Suprapubic skin (tissue), 4 donors: ENCODE measurements around the gene MYO1E. TPM values are rescaled to one million over a fixed set of nuclear protein-coding genes. Genes with fewer than 3 reads are reported as not detected.

ENCODE experiments used
- DNase-seq, 2 donors: peaks; one replicate each; pipeline ENCODE4 v3.0.0-alpha.2; 2019; ENCODE audit warnings: low spot score in 2 of 2
- H3K27ac ChIP-seq: fragments of 200-600 bp; sonication (generic); one replicate; pipeline ENCODE4 v1.5.1; 2019
- H3K27me3 ChIP-seq: fragments of 200-600 bp; sonication (generic); one replicate; pipeline ENCODE4 v1.5.1; 2019
- H3K36me3 ChIP-seq: fragments of 200-600 bp; sonication (generic); one replicate; pipeline ENCODE4 v1.5.1; 2019
- H3K4me1 ChIP-seq: fragments of 200-600 bp; sonication (generic); one replicate; pipeline ENCODE4 v1.5.1; 2019
- H3K4me3 ChIP-seq: fragments of 200-600 bp; sonication (generic); one replicate; pipeline ENCODE4 v1.5.1; 2019; ENCODE audit warnings: mild to moderate bottlenecking
- H3K9me3 ChIP-seq: fragments of 200-600 bp; sonication (generic); one replicate; pipeline ENCODE4 v1.5.1; 2019
- EP300 ChIP-seq: sonication (generic); formaldehyde crosslinking; IDR thresholded peaks from one replicate; pipeline ENCODE4 v1.6.1; 2017; ENCODE audit warnings: antibody characterized with exemption
- POLR2A ChIP-seq, 2 donors: fragments of 450-650 bp; IDR thresholded peaks; one replicate each; pipeline ENCODE4 v1.6.1; 2017; ENCODE audit warnings: antibody characterized with exemption in 2 of 2, mild to moderate bottlenecking in 2 of 2, moderate library complexity in 2 of 2
- POLR2AphosphoS5 ChIP-seq, 3 donors: sonication (generic); formaldehyde crosslinking; IDR thresholded peaks; one replicate each; pipeline ENCODE4 v1.6.1; 2017; ENCODE audit warnings: antibody characterized with exemption in 3 of 3
- WGBS: methylation state at CpG from one replicate; pipeline ENCODE4 v1.1.5; 2018; 5-methylcytosine and 5-hydroxymethylcytosine counted together
- total RNA-seq, 4 donors: library from RNA; depleted of rRNA; stranded (reverse); fragments of >200 nt; gene quantifications; one replicate each; pipeline ENCODE4 v1.1.0, GENCODE V29; 2016
- TF ChIP-seq, protein P1 (sequence below), 2 donors: fragments of 200-600 bp in 1 of 2; fragments of 450-650 bp in 1 of 2; sonication (generic) in 1 of 2; IDR thresholded peaks; one replicate each; pipeline ENCODE4 v1.5.1; 2016 to 2019; ENCODE audit warnings: antibody characterized with exemption in 2 of 2, mild to moderate bottlenecking in 1 of 2, moderate library complexity in 1 of 2

MYO1E gene
- total RNA-seq, 4 donors from 2014 or later, result 79.7 to 171 (median 144) TPM

GRCh38 chr15:59237924-59238331 is 134.7 kb downstream of the MYO1E start:
- H3K36me3 ChIP-seq, result no peaks in the 10 kb centered on the region
- WGBS, result 87% methylated on average over 5 of the region's 5 CpGs
- no peak overlapping the region for H3K4me3 ChIP-seq
- no peak for DNase-seq
- H3K4me1 ChIP-seq, result peaks cover 5% of the 10 kb centered on the region
- H3K27me3 ChIP-seq, result no peaks in the 10 kb centered on the region
- TF ChIP-seq POLR2A (IDR thresholded peaks at IDR 0.05), result no peak
- TF ChIP-seq, protein P1, sequence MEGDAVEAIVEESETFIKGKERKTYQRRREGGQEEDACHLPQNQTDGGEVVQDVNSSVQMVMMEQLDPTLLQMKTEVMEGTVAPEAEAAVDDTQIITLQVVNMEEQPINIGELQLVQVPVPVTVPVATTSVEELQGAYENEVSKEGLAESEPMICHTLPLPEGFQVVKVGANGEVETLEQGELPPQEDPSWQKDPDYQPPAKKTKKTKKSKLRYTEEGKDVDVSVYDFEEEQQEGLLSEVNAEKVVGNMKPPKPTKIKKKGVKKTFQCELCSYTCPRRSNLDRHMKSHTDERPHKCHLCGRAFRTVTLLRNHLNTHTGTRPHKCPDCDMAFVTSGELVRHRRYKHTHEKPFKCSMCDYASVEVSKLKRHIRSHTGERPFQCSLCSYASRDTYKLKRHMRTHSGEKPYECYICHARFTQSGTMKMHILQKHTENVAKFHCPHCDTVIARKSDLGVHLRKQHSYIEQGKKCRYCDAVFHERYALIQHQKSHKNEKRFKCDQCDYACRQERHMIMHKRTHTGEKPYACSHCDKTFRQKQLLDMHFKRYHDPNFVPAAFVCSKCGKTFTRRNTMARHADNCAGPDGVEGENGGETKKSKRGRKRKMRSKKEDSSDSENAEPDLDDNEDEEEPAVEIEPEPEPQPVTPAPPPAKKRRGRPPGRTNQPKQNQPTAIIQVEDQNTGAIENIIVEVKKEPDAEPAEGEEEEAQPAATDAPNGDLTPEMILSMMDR (IDR thresholded peaks at IDR 0.05), result no peak
- no peak for TF ChIP-seq EP300
- no peak for TF ChIP-seq POLR2AphosphoS5 (IDR thresholded peaks at IDR 0.05)
- no peak overlapping the region for H3K27ac ChIP-seq
- no peaks in the 10 kb centered on the region for H3K9me3 ChIP-seq

DNA sequence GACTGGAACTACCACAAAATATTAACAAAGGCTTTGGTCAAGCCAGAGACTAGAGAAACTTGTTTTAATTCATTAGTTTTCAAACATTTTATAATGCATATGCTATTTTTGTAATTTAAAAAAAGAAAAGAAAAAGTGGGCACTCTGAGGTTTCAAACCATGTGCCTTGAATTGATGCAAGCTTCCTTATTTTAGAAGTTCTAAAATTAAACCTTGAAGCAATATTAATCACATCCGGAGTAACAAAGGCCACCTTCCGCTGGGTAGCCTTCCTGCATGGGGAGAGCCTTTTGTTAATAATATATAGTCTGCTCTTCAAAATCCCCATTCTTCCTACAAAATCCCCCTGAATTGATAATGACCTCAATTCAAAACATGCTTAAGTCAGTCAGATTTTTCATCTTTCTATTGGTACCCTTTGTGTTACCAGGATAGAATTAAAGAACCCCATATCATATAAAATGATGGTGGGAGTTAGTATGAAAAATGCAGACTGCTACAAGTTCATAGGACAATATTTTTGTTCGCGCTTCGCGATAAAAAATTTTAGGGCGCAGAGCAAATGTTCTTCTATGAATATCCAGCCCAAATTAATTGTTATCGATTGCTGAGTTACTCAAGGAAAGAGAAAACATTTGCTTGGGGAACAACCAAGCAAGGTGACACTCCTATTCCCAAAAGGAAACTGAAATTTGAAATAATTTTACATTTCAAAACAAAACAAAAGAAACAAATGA is 135.4 kb downstream of the MYO1E start:
- no peaks in the 10 kb centered on the region for H3K27me3 ChIP-seq
- peaks cover 12% of the 10 kb centered on the region for H3K4me1 ChIP-seq
- H3K27ac ChIP-seq, result no peak overlapping the region
- 91% methylated on average over 8 of the region's 8 CpGs for WGBS
- H3K9me3 ChIP-seq, result no peaks in the 10 kb centered on the region
- no peak for TF ChIP-seq POLR2AphosphoS5 (IDR thresholded peaks at IDR 0.05)
- TF ChIP-seq EP300, result no peak
- TF ChIP-seq POLR2A (IDR thresholded peaks at IDR 0.05), result no peak
- TF ChIP-seq, protein P1 (IDR thresholded peaks at IDR 0.05), result no peak
- DNase-seq, result no peak
- no peak overlapping the region for H3K4me3 ChIP-seq
- H3K36me3 ChIP-seq, result no peaks in the 10 kb centered on the region

GRCh38 chr15:59236394-59236793 is 136.3 kb downstream of the MYO1E start:
- DNase-seq, result no peak
- 43% methylated on average over 1 of the region's 1 CpG for WGBS
- Histone ChIP-seq H3K9me3 (no peaks in the 10 kb centered on the region), H3K36me3 (no peaks in the 10 kb centered on the region), H3K27me3 (no peaks in the 10 kb centered on the region), H3K4me1 (peaks cover 15% of the 10 kb centered on the region), H3K4me3 (no peak overlapping the region), H3K27ac (no peak overlapping the region)
- TF ChIP-seq, protein P1 (IDR thresholded peaks at IDR 0.05), result no peak
- TF ChIP-seq POLR2AphosphoS5 (IDR thresholded peaks at IDR 0.05) (no peak), POLR2A (IDR thresholded peaks at IDR 0.05) (no peak), EP300 (no peak)

DNA sequence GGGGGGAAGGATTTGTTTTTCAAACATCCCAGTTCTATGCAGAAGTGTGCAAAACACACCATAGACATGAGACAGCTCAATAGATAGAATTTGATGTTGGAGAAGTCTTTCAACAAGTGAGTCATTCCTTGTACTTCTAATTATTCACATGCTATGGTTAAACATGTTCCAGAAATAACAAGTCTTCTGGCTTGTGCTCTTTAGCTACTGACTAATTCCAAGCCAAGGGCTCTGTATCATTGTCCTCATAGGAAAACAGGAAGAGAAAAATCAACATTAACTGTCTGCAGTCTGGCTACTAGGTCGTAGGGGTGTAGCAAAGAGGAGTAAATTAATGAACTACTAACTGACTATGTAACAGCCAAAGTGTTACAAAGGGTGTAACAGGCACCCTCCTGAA is 140.2 kb downstream of the MYO1E start:
- DNase-seq, result no peak

GRCh38 chr15:59230531-59231055 is 142.1 kb downstream of the MYO1E start:
- Histone ChIP-seq H3K4me3 (no peak overlapping the region), H3K27ac (no peak overlapping the region), H3K36me3 (no peaks in the 10 kb centered on the region), H3K9me3 (no peaks in the 10 kb centered on the region), H3K27me3 (no peaks in the 10 kb centered on the region), H3K4me1 (peaks cover 11% of the 10 kb centered on the region)
- TF ChIP-seq, protein P1 (IDR thresholded peaks at IDR 0.05), result no peak
- TF ChIP-seq POLR2AphosphoS5 (IDR thresholded peaks at IDR 0.05) (no peak), POLR2A (IDR thresholded peaks at IDR 0.05) (no peak), EP300 (no peak)
- no peak for DNase-seq
- WGBS, result 73% methylated on average over 2 of the region's 2 CpGs

More for the DNA sequence above, 140.2 kb downstream of the MYO1E start:
- WGBS, result 4% methylated on average over 1 of the region's 1 CpG
- no peaks in the 10 kb centered on the region for H3K36me3 ChIP-seq
- H3K27me3 ChIP-seq, result no peaks in the 10 kb centered on the region
- peaks cover 15% of the 10 kb centered on the region for H3K4me1 ChIP-seq
- H3K27ac ChIP-seq, result no peak overlapping the region
- no peak overlapping the region for H3K4me3 ChIP-seq
- H3K9me3 ChIP-seq, result no peaks in the 10 kb centered on the region
- TF ChIP-seq POLR2A (IDR thresholded peaks at IDR 0.05) (no peak), POLR2AphosphoS5 (IDR thresholded peaks at IDR 0.05) (no peak), EP300 (no peak)
- TF ChIP-seq, protein P1 (IDR thresholded peaks at IDR 0.05), result no peak
